ENCODE data around the gene MRPL53.

- TF ChIP-seq L3MBTL2 (conservative IDR thresholded peaks at IDR 0.05) (no peak), SUZ12 (IDR thresholded peaks at IDR 0.05) (no peak), SP1 (IDR thresholded peaks at IDR 0.05) (no peak), FOXK2 (IDR thresholded peaks at IDR 0.05) (no peak), TARDBP (IDR thresholded peaks at IDR 0.05) (no peak), FOXM1 (IDR thresholded peaks at IDR 0.05; ENCODE audit: borderline replicate concordance) (no peak), BHLHE40 (IDR thresholded peaks at IDR 0.05; ENCODE audit: borderline replicate concordance) (no peak), ELF4 (IDR thresholded peaks at IDR 0.05) (no peak), CTBP1 (IDR thresholded peaks at IDR 0.05; ENCODE audit: borderline replicate concordance) (no peak), FOXA1 (IDR thresholded peaks at IDR 0.05) (no peak), LEF1 (IDR thresholded peaks at IDR 0.05; ENCODE audit: borderline replicate concordance) (no peak), HDGF (IDR thresholded peaks at IDR 0.05; ENCODE audit: borderline replicate concordance) (no peak)
Observed at GRCh38 chr2:74515271-74515980, 42.9 kb upstream of the MRPL53 start.
